HG03066 (cell line): ENCODE results near the gene EXOC1L.
A peak's percentile ranks its signal among the peaks of the same experiment; 100 is the strongest.
"Not testable (repeated sequence)": the region's sequence is repeated elsewhere in the genome, so short reads cannot be mapped to it uniquely, and the experiment has no call there.

Source experiments
- ATAC-seq: cut with Tn5 transposase; IDR thresholded peaks from one replicate; pipeline ENCODE4 v1.9.1; 2021; ENCODE audit warnings: low read depth; ENCODE audit not compliant: unreplicated experiment

EXOC1L gene

DNA sequence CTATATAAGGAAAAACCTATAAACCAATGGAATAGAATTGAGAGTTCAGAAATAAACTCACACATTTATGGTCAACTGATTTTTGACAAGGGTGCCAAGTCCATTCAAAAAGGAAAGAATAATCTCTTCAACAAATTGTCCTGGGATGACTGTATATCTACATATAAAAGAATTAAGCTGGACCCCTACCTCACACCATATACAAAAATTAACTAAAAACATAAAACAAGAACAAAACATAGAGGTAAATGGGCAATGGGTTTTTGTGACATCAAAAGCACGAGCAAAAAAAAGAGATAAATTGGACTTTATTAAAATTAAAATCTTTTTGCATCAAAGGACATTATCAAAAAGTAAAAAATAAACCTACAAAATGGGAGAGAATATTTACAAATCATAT is 18.3 kb downstream of the EXOC1L start:
- ATAC-seq, result no peak

DNA sequence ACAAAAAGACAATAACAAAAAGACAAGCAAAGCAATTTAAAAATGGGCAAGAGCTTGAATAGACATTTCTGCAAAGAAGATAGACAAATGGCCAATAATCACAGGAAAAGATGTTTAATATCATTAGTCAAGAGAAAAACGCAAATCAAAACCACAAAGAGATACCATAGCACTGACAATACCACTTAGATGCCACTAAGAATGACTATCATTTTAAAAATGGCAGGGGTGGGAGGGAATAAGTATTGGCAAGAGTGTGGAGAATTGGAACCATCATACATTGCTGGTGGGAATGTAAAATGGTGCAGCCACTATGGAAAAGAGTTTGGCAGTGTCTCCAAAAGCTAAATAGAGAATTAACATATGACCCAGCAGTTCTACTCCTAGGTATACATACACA is 18.8 kb downstream of the EXOC1L start:
- ATAC-seq, result no peak

DNA sequence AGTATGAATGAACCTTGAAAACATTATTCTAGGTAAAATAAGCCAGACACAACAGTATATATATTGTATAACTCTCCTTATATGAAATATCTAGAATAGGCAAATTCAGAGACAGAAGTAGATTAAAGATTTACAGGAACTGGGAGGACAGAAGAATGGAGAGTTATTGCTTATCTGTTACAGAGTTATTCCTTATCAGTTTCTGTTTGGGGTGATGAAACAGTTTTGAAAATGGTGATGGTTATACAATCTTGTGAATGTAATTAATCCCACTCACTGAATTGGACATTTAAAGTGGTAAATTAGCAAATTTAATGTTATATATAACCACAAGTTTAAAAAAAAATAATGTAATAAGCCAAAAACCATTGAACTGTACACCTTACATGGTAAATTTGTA is 19.4 kb downstream of the EXOC1L start:
- no peak for ATAC-seq

DNA sequence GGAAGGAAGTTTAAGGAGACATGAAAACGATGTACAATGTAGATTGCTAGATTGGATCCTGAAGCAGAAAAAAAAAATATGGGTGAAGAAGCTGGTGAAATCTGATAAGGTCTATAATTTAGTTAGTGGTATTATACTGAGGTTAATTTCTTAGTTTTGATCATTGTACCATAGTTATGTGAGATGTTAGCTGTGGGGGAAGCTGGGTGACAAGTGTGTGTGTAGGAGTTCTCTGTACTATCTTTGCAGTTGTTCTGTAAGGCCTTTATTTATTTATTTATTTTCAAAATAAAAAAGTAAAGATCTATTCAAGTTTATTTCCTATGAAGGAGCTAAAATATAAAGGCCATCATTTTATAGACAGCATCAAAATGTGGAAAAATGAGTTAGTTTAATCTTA is 21.4 kb downstream of the EXOC1L start:
- no peak for ATAC-seq

DNA sequence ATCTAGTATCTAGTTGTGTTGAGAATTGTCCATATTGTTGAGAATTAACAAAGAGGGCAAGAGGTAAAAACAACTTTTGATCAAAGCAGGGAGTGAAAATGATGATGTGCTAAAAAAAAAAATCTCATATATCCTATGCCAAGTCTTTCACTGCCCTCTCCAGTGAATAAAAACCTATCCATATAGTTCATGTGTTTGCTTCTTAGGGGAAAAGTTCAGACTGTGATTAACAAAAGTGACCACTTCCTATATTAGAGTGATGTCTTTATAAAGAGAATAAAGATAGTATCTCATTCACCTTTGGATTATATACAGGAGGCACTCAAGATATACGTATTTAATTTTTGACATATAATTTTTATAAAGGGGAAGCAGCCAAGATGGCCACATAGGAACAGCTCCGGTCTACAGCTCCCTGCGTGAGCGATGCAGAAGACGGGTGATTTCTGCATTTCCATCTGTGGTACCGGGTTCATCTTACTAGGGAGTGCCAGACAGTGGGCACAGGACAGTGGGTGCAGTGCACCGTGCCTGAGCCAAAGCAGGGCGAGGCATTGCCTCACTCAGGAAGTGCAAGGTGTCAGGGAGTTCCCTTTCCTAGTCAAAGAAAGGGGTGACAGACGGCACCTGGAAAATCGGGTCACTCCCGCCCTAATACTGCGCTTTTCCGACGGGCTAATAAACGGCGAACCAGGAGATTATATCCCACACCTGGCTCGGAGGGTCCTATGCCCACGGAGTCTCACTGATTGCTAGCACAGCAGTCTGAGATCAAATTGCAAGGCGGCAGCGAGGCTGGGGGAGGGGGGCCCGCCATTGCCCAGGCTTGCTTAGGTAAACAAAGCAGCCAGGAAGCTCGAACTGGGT is 22.0 kb downstream of the EXOC1L start:
- not testable (repeated sequence) for ATAC-seq

DNA sequence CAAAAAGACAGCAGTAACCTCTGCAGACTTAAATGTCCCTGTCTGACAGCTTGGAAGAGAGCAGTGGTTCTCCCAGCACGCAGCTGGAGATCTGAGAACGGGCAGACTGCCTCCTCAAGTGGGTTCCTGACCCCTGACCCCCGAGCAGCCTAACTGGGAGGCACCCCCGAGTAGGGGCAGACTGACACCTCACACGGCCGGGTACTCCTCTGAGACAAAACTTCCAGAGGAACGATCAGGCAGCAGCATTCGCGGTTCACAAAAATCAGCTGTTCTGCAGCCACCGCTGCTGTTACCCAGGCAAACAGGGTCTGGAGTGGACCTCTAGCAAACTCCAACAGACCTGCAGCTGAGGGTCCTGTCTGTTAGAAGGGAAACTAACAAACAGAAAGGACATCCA is 22.7 kb downstream of the EXOC1L start:
- ATAC-seq, result not testable (repeated sequence)

DNA sequence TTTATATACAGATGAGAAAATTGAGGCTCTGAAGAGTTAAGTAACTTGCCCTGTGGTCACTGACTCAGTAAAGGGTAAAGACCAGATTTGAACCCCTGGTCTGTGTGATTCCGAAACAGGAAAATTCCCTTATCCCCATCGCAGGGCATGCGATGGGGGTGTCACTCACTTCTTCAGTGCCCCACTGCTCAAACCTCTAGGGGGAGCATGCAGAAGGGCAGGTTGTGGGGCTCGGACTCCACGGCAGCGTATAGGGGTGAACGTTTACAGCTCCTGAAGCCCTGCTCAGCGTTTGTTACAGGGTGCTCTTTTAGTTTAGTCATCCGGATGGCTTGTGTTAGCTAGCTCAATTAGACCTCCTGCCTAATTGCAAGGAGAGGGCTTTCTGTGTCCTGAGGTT is 30.1 kb downstream of the EXOC1L start:
- ATAC-seq, result no peak

DNA sequence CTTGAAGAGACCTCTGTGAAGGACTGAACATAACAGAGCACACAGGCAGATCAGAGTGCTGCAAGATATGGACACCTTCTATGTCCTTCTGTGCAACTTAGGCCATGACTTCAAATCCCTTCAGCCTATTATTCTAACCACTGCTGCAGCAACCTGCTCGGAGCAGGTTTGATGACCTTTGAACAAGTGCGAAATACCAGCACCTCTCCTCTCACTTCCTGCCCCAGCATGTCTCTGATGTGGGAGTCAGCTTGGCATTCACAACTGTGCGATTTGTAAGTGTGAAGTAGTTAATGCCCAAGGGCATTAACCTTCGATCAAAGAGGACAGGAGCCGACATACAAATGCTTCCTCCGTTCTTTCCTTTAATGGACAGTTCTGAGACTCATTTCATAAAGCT is 32.3 kb downstream of the EXOC1L start:
- ATAC-seq, result no peak

DNA sequence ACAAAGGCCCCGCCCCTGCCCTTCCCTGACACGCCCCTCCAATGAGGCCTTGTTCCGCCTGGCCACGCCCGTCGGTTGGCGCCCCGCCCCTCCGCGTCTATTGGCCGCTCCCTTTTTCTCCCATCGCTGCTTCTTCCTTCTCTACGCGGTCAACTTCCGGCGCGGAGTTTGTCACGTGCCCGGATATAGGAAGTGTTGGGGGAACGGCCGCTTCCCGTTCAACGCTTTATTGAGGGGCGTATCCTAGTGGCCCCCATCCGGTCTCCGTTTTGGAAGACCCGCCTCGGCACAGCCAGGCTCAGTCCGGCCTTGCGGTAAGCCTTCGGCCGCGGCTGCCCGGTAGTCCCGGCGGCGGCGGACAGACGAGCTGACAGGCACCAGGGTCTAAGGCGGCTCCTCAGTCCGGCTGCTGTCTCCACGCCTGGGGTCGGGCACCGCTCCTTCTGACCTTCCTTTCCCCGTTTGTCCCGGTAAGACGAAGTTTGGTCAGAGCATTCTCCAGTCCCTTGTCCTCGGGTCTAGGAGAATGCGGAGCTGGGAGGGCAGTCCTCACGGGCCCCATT is 34.0 kb downstream of the EXOC1L start, which contains the start of gene EXOC1:
Gene EXOC1, plus strand, starts transcription at position 165 of the 563 bp plus-strand sequence. CDS start 4,676 bp downstream, outside the sequence.
- ATAC-seq, result peak; percentile 98

DNA sequence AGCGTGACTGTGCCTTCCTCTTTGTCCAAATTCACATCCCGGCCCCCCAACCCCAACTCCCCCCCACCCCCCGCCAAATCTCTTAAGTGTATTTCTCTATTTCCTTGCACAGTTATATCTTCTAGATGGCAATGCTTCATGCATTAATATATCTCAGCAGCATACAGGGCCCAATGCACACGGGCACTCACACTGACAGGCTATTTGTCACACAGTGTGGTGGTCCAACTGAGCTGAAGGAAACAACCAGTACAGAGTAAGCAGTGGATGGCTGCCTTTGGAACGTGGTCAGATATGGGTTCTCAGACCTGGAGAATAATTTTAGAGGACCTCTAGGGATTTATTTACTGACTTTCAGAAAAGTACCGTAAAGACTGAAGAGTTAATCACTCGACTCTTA is 34.5 kb downstream of the EXOC1L start:
- ATAC-seq, result no peak

DNA sequence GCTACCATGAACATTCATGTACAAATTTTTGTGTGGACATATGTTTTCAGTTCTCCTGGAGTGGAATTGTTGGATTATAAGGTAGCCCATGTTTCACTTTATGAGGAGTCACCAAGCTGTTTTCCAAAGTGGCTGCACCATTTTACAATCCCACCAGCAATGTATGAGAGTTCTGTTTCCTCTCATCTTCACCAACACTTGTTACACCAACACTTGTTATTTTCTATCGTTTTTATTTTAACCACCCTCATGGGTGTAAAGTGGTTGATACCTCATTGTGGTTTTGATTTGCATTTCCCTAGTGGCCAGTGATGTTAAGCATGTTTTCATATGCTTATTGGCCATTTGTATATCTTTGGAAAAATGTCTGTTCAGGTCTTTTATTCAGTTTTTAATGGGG is 38.0 kb downstream of the EXOC1L start:
- no peak for ATAC-seq

DNA sequence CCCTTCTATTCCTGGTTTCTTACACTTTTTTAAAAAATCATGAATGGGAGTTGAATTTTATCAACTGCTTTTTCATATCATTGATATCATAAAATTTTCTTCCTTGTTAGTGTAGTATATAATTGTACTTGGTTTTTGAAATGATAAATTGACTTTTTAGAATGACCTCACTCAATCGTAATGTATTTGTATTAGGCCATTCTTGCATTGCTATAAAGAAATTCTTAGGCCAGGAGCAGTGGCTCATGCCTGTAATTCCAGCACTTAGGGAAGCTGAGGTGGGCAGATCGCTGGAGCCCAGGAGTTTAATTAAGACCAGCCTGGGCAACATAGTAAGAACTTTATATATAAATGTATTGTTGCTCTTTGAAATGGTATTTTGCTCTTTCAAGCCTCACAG is 40.1 kb downstream of the EXOC1L start:
- ATAC-seq, result no peak

DNA sequence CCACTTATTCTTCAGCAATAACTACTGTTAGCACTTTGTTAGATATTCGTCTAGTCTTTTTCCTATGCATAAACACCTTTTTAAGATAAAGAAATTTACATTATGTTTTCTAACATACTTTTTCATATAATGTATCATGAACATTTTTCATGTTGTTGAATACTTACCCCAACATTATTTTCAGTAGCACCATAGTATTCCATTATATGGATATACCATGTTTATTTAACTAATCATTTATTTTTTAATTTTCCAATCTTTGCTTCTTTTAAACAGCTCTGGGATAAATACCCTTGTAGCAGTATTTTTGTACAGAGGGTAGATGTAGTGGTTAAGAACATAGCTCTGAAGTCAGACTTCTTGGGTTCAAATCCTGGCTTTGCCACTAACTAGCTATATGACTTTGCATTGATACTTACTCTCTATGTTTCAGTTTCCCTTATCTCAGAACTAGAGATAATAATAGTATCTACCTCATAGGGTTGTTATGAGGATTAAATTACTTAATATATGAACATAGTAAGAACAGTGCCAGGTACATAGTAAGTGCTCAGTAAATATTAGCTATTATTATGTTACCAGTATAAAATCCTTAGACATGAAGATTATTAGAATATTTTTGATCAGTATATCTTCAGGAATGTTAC is 45.1 kb downstream of the EXOC1L start:
- no peak for ATAC-seq

DNA sequence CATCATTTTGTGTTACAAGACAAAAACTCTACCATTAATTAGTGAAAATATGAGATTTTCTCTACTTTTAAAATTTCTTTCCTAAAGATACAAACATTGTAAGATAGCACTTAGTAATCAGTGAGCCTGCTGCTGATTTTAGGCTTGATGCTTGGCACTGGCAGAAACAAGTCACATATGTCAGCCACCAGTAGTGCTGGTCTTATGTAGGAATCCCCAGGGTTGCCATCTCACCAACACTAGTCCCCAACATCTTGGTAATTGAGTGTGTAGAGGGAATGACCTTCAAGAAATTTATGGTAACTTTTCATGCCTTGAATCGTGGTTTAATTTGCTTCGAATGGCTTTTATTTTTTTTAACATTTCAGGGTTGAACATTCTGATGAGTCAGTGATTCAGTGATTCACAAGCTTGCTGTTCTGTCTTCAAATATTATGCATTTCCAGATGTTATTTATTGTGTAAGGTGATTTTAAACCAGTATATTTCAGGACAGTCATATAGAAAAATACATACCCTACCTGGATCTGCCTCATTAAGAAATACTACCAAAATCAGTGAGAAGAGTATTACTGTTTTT is 45.7 kb downstream of the EXOC1L start:
- no peak for ATAC-seq

DNA sequence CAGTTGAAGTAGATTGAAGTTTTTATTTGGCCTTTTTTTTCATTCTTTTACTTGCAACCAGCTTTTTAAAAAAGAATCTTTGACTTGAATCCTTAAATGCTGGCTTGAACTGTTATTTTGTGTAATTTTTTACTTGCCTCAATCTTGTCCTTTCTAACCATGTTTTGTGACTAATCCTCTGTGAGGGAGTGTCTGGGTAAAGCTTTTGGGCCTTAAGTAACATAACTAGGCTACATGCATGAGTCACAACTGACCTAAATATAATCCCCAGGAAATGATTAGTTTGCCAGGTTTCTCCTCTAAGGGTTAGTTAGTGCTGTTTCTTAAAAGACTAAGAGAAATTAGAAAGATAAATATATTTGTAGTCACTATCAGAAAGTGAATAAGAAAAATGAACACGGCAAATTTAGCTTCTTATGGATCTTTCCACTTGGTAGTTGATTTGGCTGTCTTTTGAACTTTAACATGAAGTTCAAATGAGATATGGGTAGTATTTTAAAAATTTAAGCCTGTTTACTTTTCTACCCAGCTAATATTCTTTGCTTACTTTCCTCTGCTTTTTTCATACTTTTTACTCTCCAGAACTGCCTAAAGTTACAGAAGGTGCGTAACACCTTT is 46.8 kb downstream of the EXOC1L start:
- peak; percentile 67 for ATAC-seq

DNA sequence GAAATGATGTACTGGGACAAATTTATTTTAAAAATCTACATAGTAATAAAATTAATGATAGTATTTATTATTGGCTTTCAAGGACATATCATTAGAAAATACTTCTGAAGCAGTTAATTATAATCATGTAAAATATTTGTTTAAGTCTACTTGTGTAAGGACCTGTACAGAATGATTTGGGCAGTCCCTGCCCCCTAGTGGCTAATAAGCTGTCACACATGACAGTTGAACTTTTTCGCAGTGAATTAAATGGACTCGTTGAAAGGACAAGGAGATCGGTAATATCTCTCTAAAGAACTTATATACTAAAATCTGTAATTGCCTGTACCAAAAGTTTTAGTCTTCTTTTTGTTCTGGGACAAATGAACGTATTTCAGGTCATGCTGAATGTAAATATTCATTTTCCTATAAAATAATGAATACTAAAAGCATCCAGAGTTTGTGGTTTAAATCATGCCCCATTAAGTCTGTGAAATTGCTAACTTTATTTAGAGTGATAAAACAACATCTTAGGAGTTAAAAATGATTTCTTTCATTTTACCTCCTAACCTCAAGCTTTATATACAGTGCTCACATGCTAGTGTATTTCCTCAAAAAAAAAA is 47.5 kb downstream of the EXOC1L start:
- ATAC-seq, result peak; percentile 88

DNA sequence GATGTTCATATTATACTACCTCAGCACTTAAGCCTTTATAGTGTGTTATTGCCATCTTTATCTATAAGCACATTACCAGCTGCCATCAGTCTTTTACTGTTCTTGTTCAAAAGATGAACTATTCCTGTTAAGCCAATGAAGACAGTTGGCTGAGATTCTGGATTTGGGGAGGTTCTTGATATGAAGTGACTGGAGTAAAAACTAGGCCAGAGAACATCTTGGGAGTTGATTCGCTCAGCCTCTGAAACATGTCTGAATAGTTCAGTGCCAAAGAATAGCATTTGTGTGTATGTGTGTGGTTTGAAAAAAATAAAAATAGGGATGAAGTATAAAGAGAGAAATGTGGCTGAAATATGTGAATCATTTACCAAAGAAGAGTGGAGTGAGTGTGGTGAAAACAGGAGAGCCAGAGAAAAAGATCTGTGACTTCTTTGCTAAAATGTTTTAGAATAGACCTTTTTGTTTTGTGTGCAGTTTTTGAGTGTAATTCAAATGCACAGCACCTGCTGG is 49.0 kb downstream of the EXOC1L start:
- no peak for ATAC-seq

DNA sequence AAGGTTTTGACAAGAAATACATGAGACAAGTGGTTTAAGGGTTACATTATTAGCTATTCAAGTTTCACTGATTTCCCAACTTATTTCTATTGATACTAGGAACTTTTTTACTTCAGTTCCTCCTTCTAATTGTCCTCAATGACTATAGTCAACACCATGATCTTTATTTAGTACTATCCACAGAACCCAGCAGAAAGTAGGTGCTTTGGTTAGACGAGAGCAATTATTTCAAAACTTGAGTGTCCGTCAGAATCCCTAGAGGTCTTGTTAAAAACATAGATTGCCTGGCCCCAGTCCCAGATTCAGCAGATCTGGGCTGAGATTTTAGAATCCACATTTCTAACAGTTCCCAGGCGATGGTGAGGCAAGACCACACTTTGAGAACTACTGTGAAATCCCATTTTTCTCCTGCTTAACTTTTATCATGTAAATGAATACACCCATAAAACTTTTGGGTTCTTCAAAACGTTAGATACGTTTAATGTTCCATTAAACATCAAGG is 51.8 kb downstream of the EXOC1L start:
- no peak for ATAC-seq

DNA sequence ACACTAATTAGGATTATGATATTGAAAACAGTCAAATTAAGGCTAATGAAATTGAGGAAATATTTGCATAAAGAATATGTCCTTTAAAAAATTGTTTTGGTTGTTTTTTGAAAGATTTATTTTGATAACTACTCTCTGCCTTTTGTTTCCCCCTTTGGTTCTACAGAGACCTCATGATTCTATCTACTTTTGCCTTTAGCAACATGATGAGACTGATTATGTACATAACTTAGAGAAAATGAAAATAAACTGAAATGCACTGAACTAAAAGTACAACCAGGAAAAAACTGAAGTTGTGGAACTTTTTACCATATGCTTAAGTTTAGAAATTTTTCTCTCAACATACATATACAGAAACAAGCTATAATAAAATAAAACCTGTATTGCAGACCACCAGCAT is 55.2 kb downstream of the EXOC1L start:
- ATAC-seq, result no peak

DNA sequence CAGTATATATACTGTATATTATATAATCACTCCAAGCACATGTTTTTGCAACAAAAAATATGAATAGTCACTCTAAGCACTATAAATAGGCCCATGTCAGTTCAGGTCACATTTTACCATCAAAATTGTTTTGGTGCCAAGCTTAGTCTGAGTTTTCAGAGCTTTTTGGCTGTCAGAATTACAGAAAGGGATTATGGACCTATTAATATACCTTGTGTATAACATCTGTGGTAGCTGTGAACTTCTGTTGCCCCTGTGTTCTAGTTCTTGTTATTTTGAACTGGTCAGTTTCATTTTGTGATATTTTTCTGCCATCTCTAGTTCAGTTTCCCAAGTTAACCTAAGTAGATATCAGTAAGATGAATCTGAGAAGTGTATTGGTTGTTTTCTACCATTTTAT is 56.8 kb downstream of the EXOC1L start:
- no peak for ATAC-seq
